HEK293 (cell line): ENCODE data around the gene B4GALNT2.

ENCODE experiments used
- BCL11A ChIP-seq: fragments of 450-650 bp; formaldehyde crosslinking; IDR thresholded peaks from 2 replicates; pipeline ENCODE4 v1.5.1; 2016; ENCODE audit warnings: low read depth, missing biosample characterization, missing genetic modification characterization
- EGR2 ChIP-seq: fragments of 450-650 bp; formaldehyde crosslinking; IDR thresholded peaks from 2 replicates; pipeline ENCODE4 v1.5.1; 2016; ENCODE audit warnings: low read depth, missing biosample characterization, missing genetic modification characterization
- GFI1B ChIP-seq: fragments of 450-650 bp; formaldehyde crosslinking; IDR thresholded peaks from 2 replicates; pipeline ENCODE4 v1.5.1; 2016; ENCODE audit warnings: missing biosample characterization, missing genetic modification characterization
- GLIS2 ChIP-seq: fragments of 450-650 bp; formaldehyde crosslinking; IDR thresholded peaks from 2 replicates; pipeline ENCODE4 v1.5.1; 2016; ENCODE audit warnings: missing biosample characterization, missing genetic modification characterization
- HOXD13 ChIP-seq: sonication (generic); formaldehyde crosslinking; IDR thresholded peaks from 2 replicates; pipeline ENCODE4 v1.8.0; 2022; ENCODE audit warnings: missing genetic modification reagents, borderline replicate concordance
- KLF1 ChIP-seq: fragments of 450-650 bp; formaldehyde crosslinking; IDR thresholded peaks from 2 replicates; pipeline ENCODE4 v1.5.1; 2016; ENCODE audit warnings: missing biosample characterization, missing genetic modification characterization
- KLF10 ChIP-seq: fragments of 450-650 bp; IDR thresholded peaks from 2 replicates; pipeline ENCODE4 v1.5.1; 2018; ENCODE audit warnings: missing biosample characterization, mild to moderate bottlenecking, missing genetic modification characterization
- KLF16 ChIP-seq: fragments of 450-650 bp; formaldehyde crosslinking; IDR thresholded peaks from 2 replicates; pipeline ENCODE4 v1.5.1; 2017; ENCODE audit warnings: missing biosample characterization, missing genetic modification characterization
- MEIS1 ChIP-seq: sonication (generic); formaldehyde crosslinking; IDR thresholded peaks from 2 replicates; pipeline ENCODE4 v1.8.1; 2022; ENCODE audit warnings: missing genetic modification reagents, mild to moderate bottlenecking, borderline replicate concordance
- RBAK ChIP-seq: fragments of 450-650 bp; formaldehyde crosslinking; IDR thresholded peaks from 2 replicates; pipeline ENCODE4 v1.5.1; 2016; ENCODE audit warnings: missing biosample characterization, missing genetic modification characterization
- REPIN1 ChIP-seq: fragments of 450-650 bp; formaldehyde crosslinking; IDR thresholded peaks from 2 replicates; pipeline ENCODE4 v1.5.1; 2017; ENCODE audit warnings: missing biosample characterization, missing genetic modification characterization, low read depth
- SCRT1 ChIP-seq: fragments of 450-650 bp; formaldehyde crosslinking; IDR thresholded peaks from 2 replicates; pipeline ENCODE4 v1.5.1; 2016; ENCODE audit warnings: missing biosample characterization, missing genetic modification characterization, borderline replicate concordance
- SP7 ChIP-seq: fragments of 450-650 bp; formaldehyde crosslinking; IDR thresholded peaks from 2 replicates; pipeline ENCODE4 v1.5.1; 2016; ENCODE audit warnings: missing biosample characterization, missing genetic modification characterization
- TRIM28 ChIP-seq: IDR thresholded peaks from 2 replicates; pipeline ENCODE4 v1.6.1; 2011; ENCODE audit warnings: low read length, control low read depth, borderline replicate concordance
- ZBTB44 ChIP-seq: fragments of 450-650 bp; IDR thresholded peaks from 2 replicates; pipeline ENCODE4 v1.5.1; 2018; ENCODE audit warnings: missing biosample characterization, mild to moderate bottlenecking, missing genetic modification characterization
- ZFP37 ChIP-seq: fragments of 450-650 bp; formaldehyde crosslinking; IDR thresholded peaks from 2 replicates; pipeline ENCODE4 v1.5.1; 2016; ENCODE audit warnings: missing biosample characterization, missing genetic modification characterization
- ZNF112 ChIP-seq: fragments of 450-650 bp; formaldehyde crosslinking; IDR thresholded peaks from 2 replicates; pipeline ENCODE4 v1.5.0; 2017; ENCODE audit warnings: missing biosample characterization, missing genetic modification characterization
- ZNF175 ChIP-seq: fragments of 450-650 bp; formaldehyde crosslinking; IDR thresholded peaks from 2 replicates; pipeline ENCODE4 v1.5.1; 2016; ENCODE audit warnings: missing biosample characterization, missing genetic modification characterization
- ZNF184 ChIP-seq: fragments of 450-650 bp; IDR thresholded peaks from 2 replicates; pipeline ENCODE4 v1.5.1; 2018; ENCODE audit warnings: missing biosample characterization, mild to moderate bottlenecking, missing genetic modification characterization
- ZNF214 ChIP-seq: fragments of 450-650 bp; formaldehyde crosslinking; IDR thresholded peaks from 2 replicates; pipeline ENCODE4 v1.5.1; 2017; ENCODE audit warnings: missing biosample characterization, mild to moderate bottlenecking, missing genetic modification characterization, borderline replicate concordance
- ZNF335 ChIP-seq: fragments of 450-650 bp; formaldehyde crosslinking; conservative IDR thresholded peaks from 2 replicates; pipeline ENCODE4 v1.5.1; 2016; ENCODE audit warnings: missing biosample characterization, missing genetic modification characterization
- ZNF350 ChIP-seq: fragments of 450-650 bp; formaldehyde crosslinking; IDR thresholded peaks from 2 replicates; pipeline ENCODE4 v1.5.0; 2017; ENCODE audit warnings: missing biosample characterization, mild to moderate bottlenecking, missing genetic modification characterization
- ZNF423 ChIP-seq: fragments of 450-650 bp; formaldehyde crosslinking; IDR thresholded peaks from 2 replicates; pipeline ENCODE4 v1.5.1; 2016; ENCODE audit warnings: missing biosample characterization, missing genetic modification characterization
- ZNF449 ChIP-seq: fragments of 450-650 bp; formaldehyde crosslinking; IDR thresholded peaks from 2 replicates; pipeline ENCODE4 v1.5.1; 2017; ENCODE audit warnings: missing biosample characterization, mild to moderate bottlenecking, missing genetic modification characterization, moderate library complexity
- ZNF521 ChIP-seq: fragments of 450-650 bp; formaldehyde crosslinking; IDR thresholded peaks from 2 replicates; pipeline ENCODE4 v1.5.1; 2017; ENCODE audit warnings: missing biosample characterization, mild to moderate bottlenecking, missing genetic modification characterization
- ZNF529 ChIP-seq: fragments of 450-650 bp; formaldehyde crosslinking; IDR thresholded peaks from 2 replicates; pipeline ENCODE4 v1.5.1; 2017; ENCODE audit warnings: missing genetic modification characterization, missing biosample characterization; ENCODE audit not compliant: insufficient replicate concordance
- ZNF621 ChIP-seq: fragments of 450-650 bp; formaldehyde crosslinking; IDR thresholded peaks from 2 replicates; pipeline ENCODE4 v1.5.1; 2017; ENCODE audit warnings: missing biosample characterization, missing genetic modification characterization
- ZNF626 ChIP-seq: fragments of 450-650 bp; sonication (Bioruptor Pico); formaldehyde crosslinking; IDR thresholded peaks from 2 replicates; pipeline ENCODE4 v1.5.1; 2018; ENCODE audit warnings: missing biosample characterization, missing genetic modification characterization, inconsistent platforms
- ZNF660 ChIP-seq: fragments of 450-650 bp; IDR thresholded peaks from 2 replicates; pipeline ENCODE4 v1.5.1; 2018; ENCODE audit warnings: missing biosample characterization, mild to moderate bottlenecking, missing genetic modification characterization
- ZNF664 ChIP-seq: fragments of 450-650 bp; formaldehyde crosslinking; IDR thresholded peaks from 2 replicates; pipeline ENCODE4 v1.5.1; 2016; ENCODE audit warnings: missing biosample characterization, missing genetic modification characterization
- ZNF677 ChIP-seq: fragments of 450-650 bp; IDR thresholded peaks from 2 replicates; pipeline ENCODE4 v1.5.0; 2018; ENCODE audit warnings: missing biosample characterization, mild to moderate bottlenecking, missing genetic modification characterization, moderate library complexity
- ZNF791 ChIP-seq: fragments of 450-650 bp; formaldehyde crosslinking; IDR thresholded peaks from 2 replicates; pipeline ENCODE4 v1.5.1; 2016; ENCODE audit warnings: missing biosample characterization, missing genetic modification characterization
- ZSCAN16 ChIP-seq: fragments of 450-650 bp; formaldehyde crosslinking; IDR thresholded peaks from 2 replicates; pipeline ENCODE4 v1.5.1; 2016; ENCODE audit warnings: missing biosample characterization, missing genetic modification characterization
- TF ChIP-seq, protein P1 (sequence below): fragments of 450-650 bp; formaldehyde crosslinking; IDR thresholded peaks from 2 replicates; pipeline ENCODE4 v1.5.1; 2016; ENCODE audit warnings: missing biosample characterization, missing genetic modification characterization
- TF ChIP-seq, protein P2 (sequence below): fragments of 450-650 bp; formaldehyde crosslinking; IDR thresholded peaks from 2 replicates; pipeline ENCODE4 v1.5.1; 2016; ENCODE audit warnings: missing biosample characterization, missing genetic modification characterization, borderline replicate concordance

B4GALNT2 gene

GRCh38 chr17:49089094-49089493, 43.5 kb upstream of the B4GALNT2 start (continued):
- TF ChIP-seq GFI1B (tag by site-specific recombination) (no peak), REPIN1 (tag by site-specific recombination) (no peak), KLF1 (tag by site-specific recombination) (no peak), KLF10 (tag by site-specific recombination) (no peak), MEIS1 (CRISPR knock-in tag) (no peak), ZNF350 (no peak), ZNF175 (tag by site-specific recombination) (no peak), ZNF423 (tag by site-specific recombination) (no peak), ZNF214 (tag by site-specific recombination) (no peak), ZNF677 (tag by site-specific recombination) (no peak), EGR2 (tag by site-specific recombination) (no peak), ZNF664 (peak; percentile 83), ZNF626 (tag by site-specific recombination) (no peak), ZNF529 (no peak), RBAK (tag by site-specific recombination) (no peak), BCL11A (tag by site-specific recombination) (no peak; the same call in 1 of the 2 replicates), ZNF660 (tag by site-specific recombination) (no peak), TRIM28 (no peak), SP7 (tag by site-specific recombination) (peak; percentile 96), ZNF521 (tag by site-specific recombination) (no peak), ZFP37 (no peak), ZSCAN16 (no peak), ZNF112 (tag by site-specific recombination) (no peak), KLF16 (tag by site-specific recombination) (0 out of 2 replicates have a peak, but pooled peaks have one; percentile 27), ZNF335 (tag by site-specific recombination) (no peak), ZNF449 (tag by site-specific recombination) (no peak), SCRT1 (tag by site-specific recombination) (no peak), ZNF184 (0 out of 2 replicates have a peak, but pooled peaks have one; percentile 45), ZNF621 (tag by site-specific recombination) (no peak), HOXD13 (no peak), GLIS2 (tag by site-specific recombination) (no peak), ZBTB44 (tag by site-specific recombination) (no peak), ZNF791 (tag by site-specific recombination) (no peak)
- TF ChIP-seq, protein P1, sequence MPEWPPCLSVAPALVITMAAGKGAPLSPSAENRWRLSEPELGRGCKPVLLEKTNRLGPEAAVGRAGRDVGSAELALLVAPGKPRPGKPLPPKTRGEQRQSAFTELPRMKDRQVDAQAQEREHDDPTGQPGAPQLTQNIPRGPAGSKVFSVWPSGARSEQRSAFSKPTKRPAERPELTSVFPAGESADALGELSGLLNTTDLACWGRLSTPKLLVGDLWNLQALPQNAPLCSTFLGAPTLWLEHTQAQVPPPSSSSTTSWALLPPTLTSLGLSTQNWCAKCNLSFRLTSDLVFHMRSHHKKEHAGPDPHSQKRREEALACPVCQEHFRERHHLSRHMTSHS (tag by site-specific recombination): no peak
- TF ChIP-seq, protein P2, sequence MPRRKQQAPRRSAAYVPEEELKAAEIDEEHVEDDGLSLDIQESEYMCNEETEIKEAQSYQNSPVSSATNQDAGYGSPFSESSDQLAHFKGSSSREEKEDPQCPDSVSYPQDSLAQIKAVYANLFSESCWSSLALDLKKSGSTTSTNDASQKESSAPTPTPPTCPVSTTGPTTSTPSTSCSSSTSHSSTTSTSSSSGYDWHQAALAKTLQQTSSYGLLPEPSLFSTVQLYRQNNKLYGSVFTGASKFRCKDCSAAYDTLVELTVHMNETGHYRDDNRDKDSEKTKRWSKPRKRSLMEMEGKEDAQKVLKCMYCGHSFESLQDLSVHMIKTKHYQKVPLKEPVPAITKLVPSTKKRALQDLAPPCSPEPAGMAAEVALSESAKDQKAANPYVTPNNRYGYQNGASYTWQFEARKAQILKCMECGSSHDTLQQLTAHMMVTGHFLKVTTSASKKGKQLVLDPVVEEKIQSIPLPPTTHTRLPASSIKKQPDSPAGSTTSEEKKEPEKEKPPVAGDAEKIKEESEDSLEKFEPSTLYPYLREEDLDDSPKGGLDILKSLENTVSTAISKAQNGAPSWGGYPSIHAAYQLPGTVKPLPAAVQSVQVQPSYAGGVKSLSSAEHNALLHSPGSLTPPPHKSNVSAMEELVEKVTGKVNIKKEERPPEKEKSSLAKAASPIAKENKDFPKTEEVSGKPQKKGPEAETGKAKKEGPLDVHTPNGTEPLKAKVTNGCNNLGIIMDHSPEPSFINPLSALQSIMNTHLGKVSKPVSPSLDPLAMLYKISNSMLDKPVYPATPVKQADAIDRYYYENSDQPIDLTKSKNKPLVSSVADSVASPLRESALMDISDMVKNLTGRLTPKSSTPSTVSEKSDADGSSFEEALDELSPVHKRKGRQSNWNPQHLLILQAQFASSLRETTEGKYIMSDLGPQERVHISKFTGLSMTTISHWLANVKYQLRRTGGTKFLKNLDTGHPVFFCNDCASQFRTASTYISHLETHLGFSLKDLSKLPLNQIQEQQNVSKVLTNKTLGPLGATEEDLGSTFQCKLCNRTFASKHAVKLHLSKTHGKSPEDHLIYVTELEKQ (tag by site-specific recombination): no peak
